ENCODE data around the gene DCDC2. TPM values are rescaled to one million over a fixed set of nuclear protein-coding genes. Genes with fewer than 3 reads are reported as not detected.
"Not testable (repeated sequence)": the region's sequence is repeated elsewhere in the genome, so short reads cannot be mapped to it uniquely, and the experiment has no call there.

Gene DCDC2
- 2.0 TPM for total RNA-seq

DNA sequence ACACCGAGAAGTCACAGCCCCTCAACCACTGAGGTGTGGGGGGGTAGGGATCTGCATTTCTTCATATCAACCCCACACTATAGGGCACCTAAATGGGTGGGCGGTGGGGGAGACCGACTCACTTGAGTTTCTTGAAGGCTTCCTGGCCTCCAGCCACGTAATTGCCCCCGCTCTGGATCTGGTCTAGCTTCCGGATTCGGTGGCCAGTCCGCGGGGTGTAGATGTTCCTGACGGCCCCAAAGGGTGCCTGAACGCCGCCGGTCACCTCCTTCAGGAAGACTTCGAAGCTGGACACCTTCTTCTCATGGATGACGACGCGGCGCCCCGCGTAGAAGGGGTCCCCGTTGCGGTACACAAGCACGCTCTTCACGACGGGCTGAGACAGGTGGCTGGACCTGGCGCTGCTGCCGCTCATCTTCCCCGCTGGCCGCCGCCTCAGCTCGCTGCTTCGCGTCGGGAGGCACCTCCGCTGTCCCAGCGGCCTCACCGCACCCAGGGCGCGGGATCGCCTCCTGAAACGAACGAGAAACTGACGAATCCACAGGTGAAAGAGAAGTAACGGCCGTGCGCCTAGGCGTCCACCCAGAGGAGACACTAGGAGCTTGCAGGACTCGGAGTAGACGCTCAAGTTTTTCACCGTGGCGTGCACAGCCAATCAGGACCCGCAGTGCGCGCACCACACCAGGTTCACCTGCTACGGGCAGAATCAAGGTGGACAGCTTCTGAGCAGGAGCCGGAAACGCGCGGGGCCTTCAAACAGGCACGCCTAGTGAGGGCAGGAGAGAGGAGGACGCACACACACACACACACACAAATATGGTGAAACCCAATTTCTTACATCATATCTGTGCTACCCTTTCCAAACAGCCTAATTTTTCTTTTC lies at the start of gene DCDC2:
Gene DCDC2, minus strand, starts transcription at position 724 of the 883 bp plus-strand sequence. Its CDS starts 309 bp downstream, at position 415.
- peak; percentile 9 for DNase-seq

DNA sequence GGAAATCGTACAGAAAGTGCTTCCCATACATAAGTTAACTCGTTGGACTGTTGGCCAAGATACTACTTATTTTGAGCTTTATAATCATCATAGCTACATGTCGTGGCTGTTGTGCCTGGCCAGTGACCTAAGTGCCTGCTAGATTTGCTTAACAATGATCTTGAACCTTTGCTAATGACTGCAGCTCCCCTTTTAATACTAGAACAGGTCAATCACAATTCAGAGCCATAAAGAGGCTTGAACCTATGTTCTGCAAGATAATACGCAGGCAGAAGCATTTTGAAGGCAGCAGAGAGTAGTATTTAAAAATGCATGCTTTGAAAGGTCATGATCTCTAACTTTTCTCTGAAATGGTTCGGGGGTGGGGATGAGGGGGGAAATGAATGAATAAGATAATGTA lies 47.4 kb upstream of the DCDC2 start:
- DNase-seq = no peak

DNA sequence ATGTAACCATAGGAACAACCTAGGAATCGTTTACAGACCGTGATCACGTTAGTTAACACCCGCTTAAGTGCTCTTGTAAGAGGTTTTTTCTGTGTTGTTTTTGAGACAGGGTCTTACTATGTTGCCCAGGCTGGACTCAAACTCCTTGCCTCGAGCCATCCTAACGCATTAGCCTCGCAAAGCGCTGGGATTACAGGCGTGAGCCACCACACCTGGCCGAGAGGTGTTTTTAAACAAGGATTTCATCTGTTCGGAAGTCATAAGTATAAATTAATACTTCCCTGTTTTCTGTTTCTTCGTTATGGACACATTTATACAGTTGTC lies 45.6 kb upstream of the DCDC2 start:
- DNase-seq = no peak

DNA sequence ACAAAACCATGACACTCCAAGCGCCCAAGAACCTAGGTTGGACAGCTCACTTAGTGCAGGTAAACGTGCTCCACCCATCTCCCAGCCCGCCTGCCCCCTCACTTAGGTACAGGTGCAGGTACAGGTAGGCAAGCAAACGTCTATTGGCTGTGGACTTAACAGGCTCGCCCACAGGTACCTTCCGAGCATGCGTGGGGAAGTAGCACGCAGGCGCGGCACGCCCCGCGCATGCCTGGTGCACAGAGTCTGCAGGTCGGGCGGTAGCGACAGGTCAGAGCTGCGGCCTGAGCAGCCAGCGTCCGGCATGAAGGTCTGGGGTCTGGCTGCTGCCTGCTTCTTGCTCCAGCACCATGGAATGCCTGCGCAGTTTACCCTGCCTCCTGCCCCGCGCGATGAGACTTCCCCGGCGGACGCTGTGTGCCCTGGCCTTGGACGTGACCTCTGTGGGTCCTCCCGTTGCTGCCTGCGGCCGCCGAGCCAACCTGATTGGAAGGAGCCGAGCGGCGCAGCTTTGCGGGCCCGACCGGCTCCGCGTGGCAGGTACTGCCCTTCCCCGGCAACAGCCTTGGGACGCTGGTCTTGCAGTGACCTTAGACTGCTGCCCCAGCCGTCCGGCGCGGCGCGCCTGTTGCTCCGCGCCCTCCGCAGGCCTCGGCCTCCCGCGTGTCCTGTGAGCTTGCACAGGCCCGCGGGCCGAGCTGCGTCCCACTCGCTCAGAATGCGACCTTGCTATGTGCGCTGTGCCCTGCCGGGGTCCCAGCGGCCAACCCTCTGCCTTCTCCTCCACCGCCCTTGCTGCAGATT lies 45.0 kb upstream of the DCDC2 start, which contains the start of gene MRS2:
Gene MRS2, plus strand, starts transcription at position 240 of the 804 bp plus-strand sequence. Its CDS starts 111 bp downstream, at position 351.
- peak; percentile 91 for DNase-seq

DNA sequence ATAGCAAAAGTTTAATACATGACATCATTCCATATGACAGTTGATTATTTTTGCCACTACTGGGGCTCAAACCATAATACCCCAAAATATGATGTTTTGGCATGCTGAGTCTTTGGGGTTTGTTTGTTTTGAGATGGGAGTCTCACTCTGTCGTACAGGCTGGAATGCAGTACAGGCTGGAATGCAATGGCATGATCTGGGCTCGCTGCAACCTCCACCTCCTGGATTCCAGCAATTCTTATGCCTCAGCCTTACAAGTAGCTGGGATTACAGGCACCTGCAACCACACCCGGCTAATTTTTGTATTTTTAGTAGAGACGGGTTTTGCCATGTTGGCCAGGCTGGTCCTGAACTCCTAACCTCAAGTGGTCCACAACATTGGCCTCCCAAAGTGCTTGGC lies 43.6 kb upstream of the DCDC2 start:
- no peak for DNase-seq

DNA sequence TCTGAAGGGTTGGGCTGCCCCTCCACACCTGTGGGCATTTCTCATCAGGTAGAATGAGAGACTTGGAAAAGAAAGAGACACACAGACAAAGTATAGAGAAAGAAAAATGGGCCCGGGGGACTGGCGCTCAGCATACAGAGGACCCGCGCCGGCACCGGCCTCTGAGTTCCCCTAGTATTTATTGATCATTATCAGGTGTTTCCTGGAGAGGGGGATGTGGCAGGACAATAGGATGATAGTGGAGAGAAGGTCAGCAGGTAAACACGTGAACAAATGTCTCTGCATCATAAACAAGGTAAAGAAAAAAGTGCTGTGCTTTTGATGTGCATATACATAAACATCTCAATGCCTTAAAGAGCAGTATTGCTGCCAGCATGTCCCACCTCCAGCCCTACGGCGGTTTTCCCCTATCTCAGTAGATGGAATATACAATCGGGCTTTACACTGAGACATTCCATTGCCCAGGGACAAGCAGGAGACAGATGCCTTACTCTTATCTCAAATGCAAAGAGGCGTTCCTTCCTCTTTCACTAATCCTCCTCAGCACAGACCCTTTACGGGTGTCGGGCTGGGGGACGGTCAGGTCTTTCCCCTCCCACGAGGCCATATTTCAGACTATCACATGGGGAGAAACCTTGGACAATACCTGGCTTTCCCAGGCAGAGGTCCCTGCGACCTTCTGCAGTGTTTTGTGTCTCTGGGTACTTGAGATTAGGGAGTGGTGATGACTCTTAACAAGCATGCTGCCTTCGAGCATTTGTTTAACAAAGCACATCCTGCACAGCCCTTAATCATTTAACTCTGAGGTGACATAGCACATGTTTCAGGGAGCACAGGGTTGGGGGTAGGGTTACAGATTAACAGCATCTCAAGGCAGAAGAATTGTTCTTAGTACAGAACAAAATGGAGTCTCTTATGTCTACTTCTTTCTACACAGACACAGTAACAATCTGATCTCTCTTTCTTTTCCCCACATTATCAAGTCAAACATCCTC lies 42.5 kb upstream of the DCDC2 start:
- DNase-seq = not testable (repeated sequence)

DNA sequence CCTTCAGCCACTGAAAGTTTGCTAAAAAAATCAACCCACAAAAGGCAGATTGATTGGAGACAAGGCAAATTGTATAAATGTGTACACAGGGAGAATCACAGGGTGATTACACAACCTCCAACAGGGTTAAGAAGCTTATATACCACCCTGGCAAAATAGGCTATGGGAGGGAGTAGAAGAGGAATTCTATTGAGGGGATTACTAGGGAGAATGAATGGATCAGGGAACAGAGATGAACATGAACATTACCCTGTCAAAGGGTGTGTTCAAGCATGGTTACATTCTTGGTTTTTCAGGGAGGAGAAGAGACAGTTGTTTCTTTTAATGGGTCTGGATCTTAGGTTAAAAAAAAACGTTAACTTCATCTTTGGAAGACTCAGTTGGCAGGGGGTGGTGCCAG lies 39.8 kb upstream of the DCDC2 start:
- DNase-seq = no peak

DNA sequence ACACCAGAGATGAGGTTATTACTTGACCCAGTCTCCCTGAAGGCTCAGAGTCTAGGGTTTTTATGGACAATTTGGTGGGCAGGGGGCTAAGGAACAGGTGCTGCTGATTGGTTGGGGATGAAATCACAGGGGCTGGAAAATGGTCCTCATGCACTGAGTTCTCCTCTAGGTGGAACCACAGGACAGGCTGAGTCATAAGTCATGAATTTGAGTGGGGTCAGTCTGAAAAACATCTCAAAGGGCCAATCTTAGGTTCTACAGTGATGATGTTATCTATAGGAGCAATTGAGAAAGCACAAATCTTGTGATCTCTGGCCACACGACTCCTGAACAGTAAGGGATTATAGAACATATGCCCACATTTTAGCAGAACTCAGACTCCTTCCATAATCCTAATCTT lies 39.0 kb upstream of the DCDC2 start:
- no peak for DNase-seq

DNA sequence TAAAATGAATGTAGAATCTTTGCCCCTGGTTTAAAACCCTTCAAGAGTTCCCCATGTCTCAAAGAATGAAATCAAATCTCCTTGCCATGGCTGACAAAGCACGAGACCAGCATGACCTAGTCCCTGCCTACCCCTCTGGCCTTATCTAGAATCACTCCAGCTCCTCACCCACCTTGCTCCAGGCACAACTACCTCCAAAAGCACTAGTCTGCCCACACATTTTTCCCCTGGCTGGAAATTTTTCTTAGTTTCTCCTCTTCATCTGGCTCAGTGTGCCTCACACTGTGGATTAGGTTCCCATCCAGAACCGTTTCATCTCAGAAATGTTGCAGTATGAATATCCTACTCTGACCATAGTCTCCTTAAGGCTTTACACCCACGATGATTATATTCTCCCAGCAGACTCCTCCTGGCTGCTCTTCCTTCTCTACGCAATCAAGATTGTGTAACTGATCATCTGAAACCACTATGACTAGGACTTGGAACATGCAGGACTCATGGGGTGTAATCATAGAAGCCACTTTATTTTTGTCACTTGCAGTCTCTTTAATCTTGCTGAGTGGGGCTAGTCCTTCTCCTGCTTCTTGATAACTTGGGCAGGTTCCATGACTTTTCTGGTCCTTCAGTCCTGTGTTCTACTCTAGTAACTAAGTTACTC lies 37.0 kb upstream of the DCDC2 start:
- peak; percentile 9 for DNase-seq

DNA sequence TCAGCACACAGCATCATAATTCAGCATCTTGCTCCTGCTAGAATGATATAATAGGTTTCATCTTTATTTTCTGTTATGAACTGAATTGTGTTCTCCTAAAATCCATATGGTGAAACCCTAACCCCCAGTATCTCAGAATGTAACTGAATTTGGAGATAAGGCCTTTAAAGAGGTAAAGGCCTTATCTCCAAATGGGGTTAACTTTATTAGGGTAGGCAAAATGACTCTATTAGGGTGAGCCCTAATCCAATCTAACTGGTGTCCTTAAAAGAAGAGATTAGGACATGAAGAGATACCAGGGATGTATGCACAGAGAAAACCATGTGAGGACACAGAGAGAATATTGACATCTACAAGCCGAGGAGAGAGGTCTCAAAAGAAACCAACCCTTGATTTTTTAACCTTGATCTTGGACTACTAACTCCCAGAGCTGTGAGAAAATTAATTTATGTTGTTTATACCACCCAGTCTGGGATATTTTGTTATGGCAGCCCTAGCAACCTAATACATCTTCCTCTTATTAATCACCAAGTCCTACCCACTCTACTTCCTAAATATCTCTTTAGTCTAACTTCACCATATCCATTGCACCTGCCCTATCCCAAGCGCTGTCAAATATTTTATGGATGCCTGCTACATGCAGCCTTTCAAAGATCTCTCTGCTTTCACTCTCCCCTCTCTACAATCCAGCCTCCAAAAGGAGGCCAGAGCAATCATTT lies 36.4 kb upstream of the DCDC2 start:
- DNase-seq = no peak

DNA sequence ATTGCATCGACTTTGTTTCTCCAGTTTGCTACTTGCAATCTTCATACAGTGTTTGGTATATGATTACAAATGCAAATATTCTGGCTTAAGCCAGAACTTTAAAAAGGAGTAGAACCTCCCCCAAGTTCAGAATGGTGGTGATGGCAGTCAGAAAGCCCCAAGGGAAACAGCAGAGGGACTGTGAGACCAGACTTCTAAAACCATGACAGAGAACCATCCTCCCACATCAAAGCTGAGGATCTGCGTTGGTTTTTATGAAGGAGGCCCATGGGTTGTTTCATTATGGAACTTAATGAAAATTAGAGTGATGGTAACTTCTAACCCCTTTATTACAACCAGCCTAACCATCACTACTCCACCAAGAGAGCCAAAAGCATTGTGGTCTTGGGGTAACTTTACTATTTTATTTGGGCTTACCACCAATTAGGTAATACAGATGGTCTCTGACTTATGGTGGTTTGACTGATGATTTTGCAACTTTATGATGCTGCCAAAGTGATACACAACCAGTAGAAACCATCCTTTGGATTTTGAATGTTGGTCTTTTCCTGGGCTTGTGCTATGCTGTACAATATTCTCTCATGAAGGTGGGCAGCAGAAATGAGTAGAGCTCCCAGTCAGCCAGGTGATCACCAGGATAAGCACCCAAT lies 34.0 kb upstream of the DCDC2 start:
- no peak for DNase-seq

DNA sequence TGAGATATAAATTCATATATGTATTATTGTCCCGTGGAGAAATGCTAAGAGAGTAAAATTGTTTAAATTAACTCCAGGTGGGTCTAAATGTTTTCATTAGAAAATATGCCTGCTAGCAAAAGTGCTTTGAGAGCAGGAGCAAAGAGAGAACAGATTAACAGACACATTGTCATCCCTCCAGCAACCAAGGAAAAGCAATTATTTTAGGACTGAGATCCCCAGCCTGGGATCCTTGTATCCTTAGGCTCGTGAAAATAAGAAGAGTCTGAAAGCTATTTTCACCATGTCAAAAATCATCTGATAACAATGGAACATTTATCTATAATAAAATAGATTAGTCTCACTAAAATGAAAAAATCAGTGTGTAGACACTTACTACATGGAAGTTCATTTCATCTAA lies 33.3 kb upstream of the DCDC2 start:
- no peak for DNase-seq

DNA sequence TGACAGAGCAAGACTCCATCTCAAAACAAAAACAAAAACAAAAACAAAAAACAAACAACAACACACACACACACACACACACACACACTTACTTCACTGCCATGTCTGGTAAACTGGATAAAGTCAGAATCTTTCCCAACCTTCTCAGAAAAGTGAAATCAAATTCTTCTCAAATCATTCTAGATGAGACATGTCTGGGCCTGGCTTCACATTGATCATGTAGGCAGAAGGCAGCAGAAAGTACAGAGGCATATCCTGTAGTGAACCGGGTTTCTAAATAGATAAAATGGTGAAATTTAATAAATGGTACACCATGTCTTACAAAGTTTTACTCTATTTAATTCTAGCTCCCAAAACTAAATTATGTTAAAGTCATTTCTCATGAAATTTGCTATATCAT lies 30.0 kb upstream of the DCDC2 start:
- no peak for DNase-seq

DNA sequence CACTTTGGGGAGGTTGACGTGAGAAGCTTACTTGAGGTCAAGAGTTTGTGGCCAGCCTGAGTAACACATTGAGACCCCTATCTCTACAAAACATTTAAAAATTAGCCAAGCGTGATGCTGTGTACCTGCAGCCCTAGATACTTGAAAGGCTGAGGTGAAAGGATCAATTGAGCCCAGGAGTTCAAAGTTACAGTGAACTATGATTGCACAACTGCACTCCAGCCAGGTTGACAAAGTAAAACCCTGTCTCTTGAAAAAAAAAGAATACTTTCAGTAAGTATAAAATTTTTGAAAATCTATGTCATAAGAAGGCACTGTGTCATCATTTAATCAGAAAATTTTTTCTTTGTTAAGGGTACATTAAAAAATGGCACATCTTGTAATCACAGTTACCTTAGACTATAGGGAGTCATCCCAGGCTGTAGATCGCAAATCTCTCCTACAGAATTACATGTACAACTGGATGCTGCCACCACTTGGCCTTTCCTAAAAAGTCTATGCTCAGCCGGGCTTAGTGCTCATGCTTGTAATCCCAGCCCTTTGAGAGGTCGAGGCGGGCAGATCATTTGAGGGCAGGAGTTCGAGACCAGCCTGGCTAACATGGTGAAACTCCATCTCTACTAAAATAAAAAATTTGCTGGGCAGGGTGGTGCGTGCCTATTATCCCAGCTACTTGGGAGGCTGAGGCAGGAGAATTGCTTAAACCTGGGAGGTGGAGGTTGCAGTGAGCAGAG lies 27.8 kb upstream of the DCDC2 start:
- DNase-seq = no peak

DNA sequence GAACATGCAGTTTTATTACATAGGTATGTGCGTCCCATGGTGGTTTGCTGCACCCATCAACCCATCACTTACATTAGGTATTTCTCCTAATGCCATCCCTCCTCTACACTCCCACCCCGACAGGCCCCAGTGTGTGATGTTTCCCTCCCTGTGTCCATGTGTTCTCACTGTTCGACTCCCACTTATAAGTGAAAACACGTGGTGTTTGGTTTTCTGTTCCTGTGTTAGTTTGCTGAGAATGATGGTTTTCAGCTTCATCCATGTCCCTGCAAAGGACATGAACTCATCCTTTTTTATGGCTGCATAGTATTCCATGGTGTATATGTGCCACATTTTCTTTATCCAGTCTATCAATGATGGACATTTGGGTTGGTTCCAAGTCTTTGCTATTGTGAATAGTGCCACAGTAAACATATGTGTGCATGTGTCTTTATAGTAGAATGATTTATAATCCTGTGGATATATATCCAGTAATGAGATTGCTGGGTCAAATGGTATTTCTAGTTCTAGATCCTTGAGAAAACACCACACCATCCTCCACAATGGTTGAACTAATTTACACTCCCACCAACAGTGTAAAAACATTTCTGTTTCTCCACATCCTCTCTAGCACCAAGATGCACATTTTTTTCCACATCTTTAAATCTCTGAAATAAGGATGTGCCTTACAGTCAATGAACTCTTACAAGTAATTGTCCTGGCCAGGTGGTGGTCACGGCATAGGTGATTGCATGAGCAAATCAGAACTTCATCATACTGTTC lies 26.7 kb upstream of the DCDC2 start:
- DNase-seq = not testable (repeated sequence)

DNA sequence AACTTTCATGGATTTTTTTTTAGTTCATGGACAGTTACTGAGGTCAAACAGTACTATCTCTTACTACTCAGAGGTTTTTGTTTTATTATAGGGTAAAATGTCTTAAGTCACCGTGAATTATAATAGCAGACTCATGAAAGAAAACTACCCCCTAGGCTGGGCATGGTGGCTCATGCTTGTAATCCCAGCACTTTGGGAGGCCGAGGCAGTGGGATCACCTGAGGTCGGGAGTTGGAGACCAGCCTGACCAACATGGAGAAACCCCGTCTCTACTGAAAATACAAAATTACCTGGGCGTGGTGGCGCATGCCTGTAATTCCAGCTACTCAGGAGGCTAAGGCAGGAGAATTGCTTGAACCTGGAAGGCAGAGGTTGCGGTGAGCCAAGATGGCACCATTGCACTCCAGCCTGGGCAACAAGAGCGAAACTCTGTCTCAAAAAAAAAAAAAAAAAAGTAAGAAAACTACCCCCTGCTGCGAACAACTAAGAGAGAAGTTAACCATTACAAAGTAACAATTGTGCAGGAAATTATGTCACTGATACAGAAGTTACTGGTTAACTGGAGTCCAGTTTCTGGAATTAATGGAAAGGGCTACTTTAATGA lies 25.1 kb upstream of the DCDC2 start:
- not testable (repeated sequence) for DNase-seq

DNA sequence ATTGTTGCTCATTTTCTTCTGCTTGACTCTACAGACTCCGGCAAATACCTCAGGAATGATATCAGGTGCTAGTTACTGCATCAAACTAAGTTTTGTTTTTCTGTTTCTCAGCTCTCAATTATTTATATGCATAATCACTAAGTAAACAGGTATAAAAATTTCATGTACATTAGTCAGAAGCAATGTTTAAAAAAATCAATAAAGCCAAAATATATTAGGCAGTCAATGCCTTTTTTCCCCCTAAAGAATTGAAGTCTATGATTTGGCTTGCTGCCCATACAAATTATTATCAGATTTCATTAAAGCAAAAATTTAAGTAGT lies 24.3 kb upstream of the DCDC2 start:
- DNase-seq = no peak

DNA sequence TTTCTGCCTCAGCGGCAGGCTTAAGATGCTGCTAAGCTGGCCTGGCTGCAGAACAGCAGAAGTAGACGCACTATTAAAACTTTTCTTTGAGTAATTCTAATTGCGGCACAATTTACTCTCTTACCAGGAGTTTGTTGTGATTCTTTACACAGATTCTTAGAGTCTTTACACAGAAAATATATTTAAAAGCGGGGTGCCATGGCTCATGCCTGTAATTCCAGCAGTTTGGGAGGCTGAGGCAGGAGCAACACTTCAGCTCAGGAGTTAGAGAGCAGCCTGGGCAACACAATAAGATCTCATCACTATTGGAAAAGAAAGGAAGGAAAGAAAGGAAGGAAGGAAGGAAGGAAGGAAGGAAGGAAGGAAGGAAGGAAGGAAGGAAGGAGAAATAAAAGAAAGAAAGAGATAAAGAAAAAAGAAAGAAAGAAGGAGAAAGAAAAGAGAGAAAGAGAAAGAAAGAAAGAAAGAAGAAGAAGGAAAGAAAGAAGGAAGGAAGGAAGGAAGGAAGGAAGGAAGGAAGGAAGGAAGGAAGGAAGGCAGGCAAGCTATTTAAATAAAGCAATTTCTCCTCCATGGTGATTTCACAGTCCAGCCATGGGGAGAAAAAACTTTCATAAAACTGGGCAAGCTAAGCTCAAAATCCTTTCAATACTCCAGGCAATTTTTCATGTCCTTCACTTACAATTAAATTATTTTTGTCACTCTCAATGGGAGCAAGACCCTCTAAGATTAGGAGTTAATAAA lies 23.8 kb upstream of the DCDC2 start:
- no peak for DNase-seq
